GM13977 (cell line): ENCODE data around the gene SLC7A14.

ENCODE experiments used
- DNase-seq: peaks from one replicate; pipeline ENCODE4 v3.0.0; 2012; ENCODE audit warnings: low spot score
- in situ Hi-C: fragments of 300-500 bp; cut with MboI; formaldehyde crosslinking; loops from one replicate; pipeline ENCODE4 v1.12.0; 2022; ENCODE audit warnings: low sequenced_read_pairs, low pct_unique_long_range_greater_than_20kb, mixed read lengths, inconsistent platforms; ENCODE audit not compliant: unreplicated experiment
- TF ChIP-seq, protein P1 (sequence below): IDR thresholded peaks from 2 replicates; pipeline ENCODE4 v1.5.1; 2012; ENCODE audit warnings: mild to moderate bottlenecking, control low read depth; ENCODE audit not compliant: insufficient read depth; ENCODE audit errors: extremely low read depth, missing control alignments

The SLC7A14 gene

DNA sequence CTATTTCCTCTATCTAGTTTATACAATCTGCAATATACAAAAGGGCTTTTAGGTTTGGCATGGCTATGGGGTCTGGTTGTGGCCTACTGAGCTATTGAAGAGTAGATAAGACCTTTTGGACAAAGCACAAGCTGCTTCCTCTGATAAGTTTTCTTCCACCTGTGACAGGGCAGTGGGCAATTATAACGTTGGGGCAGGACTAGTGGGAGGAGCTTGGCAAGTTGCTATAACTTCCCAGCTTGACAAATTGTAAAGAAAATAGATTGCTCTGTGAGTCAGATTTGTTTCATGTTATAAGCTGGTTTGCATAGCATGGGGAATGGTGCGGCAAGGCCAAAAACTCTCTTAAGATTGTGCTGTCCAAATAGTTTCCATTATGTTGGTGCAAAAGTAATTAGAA is 64.9 kb downstream of the SLC7A14 start:
- TF ChIP-seq, protein P1, sequence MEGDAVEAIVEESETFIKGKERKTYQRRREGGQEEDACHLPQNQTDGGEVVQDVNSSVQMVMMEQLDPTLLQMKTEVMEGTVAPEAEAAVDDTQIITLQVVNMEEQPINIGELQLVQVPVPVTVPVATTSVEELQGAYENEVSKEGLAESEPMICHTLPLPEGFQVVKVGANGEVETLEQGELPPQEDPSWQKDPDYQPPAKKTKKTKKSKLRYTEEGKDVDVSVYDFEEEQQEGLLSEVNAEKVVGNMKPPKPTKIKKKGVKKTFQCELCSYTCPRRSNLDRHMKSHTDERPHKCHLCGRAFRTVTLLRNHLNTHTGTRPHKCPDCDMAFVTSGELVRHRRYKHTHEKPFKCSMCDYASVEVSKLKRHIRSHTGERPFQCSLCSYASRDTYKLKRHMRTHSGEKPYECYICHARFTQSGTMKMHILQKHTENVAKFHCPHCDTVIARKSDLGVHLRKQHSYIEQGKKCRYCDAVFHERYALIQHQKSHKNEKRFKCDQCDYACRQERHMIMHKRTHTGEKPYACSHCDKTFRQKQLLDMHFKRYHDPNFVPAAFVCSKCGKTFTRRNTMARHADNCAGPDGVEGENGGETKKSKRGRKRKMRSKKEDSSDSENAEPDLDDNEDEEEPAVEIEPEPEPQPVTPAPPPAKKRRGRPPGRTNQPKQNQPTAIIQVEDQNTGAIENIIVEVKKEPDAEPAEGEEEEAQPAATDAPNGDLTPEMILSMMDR: no peak
- in situ Hi-C loops: no loop called here
- no peak for DNase-seq

DNA sequence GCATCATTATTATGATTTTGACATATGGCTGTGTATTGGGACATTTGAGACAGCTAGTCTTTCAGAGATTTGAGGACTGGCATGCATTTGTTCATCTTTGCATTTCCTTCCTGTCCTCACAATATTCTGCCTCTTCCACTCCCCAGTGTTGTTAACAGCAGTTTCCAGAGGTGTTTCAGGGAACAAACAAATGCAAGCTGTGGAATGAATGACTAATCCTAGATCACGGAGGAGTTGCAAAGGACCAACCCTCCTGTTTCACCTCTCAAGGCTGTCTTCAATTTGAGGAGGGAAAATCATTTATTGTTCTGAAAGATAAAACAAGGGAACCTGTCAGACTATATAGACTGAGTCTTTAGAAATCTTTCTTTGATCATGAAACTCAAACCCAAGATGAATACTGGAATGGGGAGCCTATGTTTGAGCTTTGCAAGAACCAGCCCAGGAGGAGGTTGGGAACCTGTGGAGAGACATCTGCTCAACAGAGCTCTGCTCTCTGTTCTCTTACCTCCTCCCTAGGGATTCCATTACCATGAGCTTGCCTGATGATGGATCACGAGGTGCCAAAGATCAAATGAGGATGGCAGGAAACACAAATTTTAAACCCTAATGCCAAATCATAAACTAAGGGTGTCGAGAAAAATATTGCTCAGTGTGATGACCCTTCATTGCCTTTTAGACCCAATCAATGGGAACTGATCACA is 68.5 kb downstream of the SLC7A14 start:
- TF ChIP-seq, protein P1: no peak
- DNase-seq: no peak
- in situ Hi-C loops: no loop called here

DNA sequence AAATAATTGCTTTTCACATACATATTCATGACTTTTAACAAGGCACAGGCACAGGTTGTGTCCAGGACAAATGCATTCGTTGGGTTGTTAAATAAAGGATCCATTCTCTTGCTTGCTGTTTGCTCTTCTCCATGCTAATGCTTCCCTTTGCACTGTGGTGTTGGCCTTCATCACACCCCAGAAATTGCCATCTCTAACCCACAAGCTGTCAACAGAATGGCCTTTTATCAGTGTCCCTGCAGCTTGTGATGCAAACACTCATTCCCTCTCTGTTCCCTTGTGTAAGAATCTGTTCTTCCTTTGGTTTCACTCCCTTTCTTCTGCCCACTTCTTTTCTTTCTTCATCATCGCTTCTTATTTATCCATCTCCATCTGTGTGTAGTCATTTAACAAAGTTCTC is 72.2 kb downstream of the SLC7A14 start:
- in situ Hi-C loops: no loop called here
- TF ChIP-seq, protein P1: no peak
- DNase-seq: no peak

- in situ Hi-C loops: no loop called here
- TF ChIP-seq, protein P1: no peak
- no peak for DNase-seq
These were observed 74.5 kb downstream of the SLC7A14 start for GRCh38 chr3:170511371-170511770.

GRCh38 chr3:170508839-170509238 is 77.0 kb downstream of the SLC7A14 start:
- TF ChIP-seq, protein P1: no peak
- DNase-seq: no peak
- in situ Hi-C loops: no loop called here

DNA sequence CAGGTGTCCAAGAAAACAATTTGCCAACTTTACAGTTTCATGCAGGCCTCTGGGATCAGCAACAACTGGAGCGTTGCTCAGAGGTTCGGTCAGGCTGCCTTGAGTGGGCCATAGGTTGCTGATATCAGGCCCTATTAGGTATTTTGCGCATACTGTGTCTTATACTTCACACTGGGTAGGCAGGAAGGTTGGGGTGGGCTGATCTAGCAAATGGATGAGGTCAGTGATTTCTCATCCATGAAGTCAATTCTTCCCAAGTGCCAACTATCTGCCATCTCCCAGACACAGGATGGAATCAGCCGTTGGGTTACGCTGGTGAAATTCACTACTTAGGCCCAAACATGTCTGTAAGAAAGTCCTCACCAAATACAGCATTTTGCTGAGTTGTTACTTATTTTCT is 77.6 kb downstream of the SLC7A14 start:
- DNase-seq: no peak
- in situ Hi-C loops: no loop called here
- TF ChIP-seq, protein P1: no peak
